GM06990 (cell line): ENCODE results near the gene RAB5A.

Experiments used
- DNase-seq: peaks from one replicate; pipeline ENCODE4 v3.0.0-alpha.2; 2011; ENCODE audit not compliant: insufficient read length; ENCODE audit errors: extremely low read depth
- H3K27me3 ChIP-seq: replicated peaks from 2 replicates; pipeline ENCODE4 v1.6.0; 2011; ENCODE audit warnings: low read length; ENCODE audit not compliant: control insufficient read depth, insufficient read depth
- H3K36me3 ChIP-seq: 2 replicates; pipeline ENCODE4 v1.5.1; 2011; ENCODE audit warnings: low read length; ENCODE audit not compliant: control insufficient read depth, insufficient read depth
- H3K4me3 ChIP-seq: replicated peaks from 2 replicates; pipeline ENCODE4 v1.5.1; 2011; ENCODE audit warnings: low read depth, mild to moderate bottlenecking, control low read depth, low read length
- CTCF ChIP-seq: IDR thresholded peaks from 2 replicates; pipeline ENCODE4 v1.5.1; 2011; ENCODE audit warnings: low read length, control low read depth, mild to moderate bottlenecking, inconsistent platforms; ENCODE audit not compliant: insufficient read depth, poor library complexity, severe bottlenecking

Gene RAB5A

GRCh38 chr3:19940643-19941042 is 6.3 kb upstream of the RAB5A start:
- Histone ChIP-seq H3K27me3 (no peaks in the 10 kb centered on the region), H3K4me3 (no peak overlapping the region), H3K36me3 (no peaks in the 10 kb centered on the region)
- DNase-seq, result no peak
- TF ChIP-seq CTCF, result no peak

- no peak for TF ChIP-seq CTCF
- no peaks in the 10 kb centered on the region for H3K27me3 ChIP-seq
- H3K36me3 ChIP-seq, result no peaks in the 10 kb centered on the region
- no peak for DNase-seq
- no peak overlapping the region; the same call in 1 of the 2 replicates for H3K4me3 ChIP-seq
These were observed 1.4 kb upstream of the RAB5A start for GRCh38 chr3:19945534-19945933.

- H3K36me3 ChIP-seq, result no peaks in the 10 kb centered on the region
- peak; percentile 4 for DNase-seq
- H3K27me3 ChIP-seq, result no peaks in the 10 kb centered on the region
- no peak for TF ChIP-seq CTCF
- H3K4me3 ChIP-seq, result peak overlapping the region; percentile 84
These were observed 697 bp upstream of the RAB5A start for GRCh38 chr3:19945969-19946831.

GRCh38 chr3:19947549-19948225 is 790 bp downstream of the RAB5A start:
- Histone ChIP-seq H3K4me3 (peak overlapping the region; percentile 75), H3K27me3 (no peaks in the 10 kb centered on the region), H3K36me3 (no peaks in the 10 kb centered on the region; the same call in 1 of the 2 replicates)
- no peak for TF ChIP-seq CTCF
- DNase-seq, result peak; percentile 78

- Histone ChIP-seq H3K27me3 (no peaks in the 10 kb centered on the region), H3K4me3 (peak overlapping the region; percentile 75), H3K36me3 (no peaks in the 10 kb centered on the region; the same call in 1 of the 2 replicates)
- no peak for DNase-seq
- TF ChIP-seq CTCF, result no peak
These were observed 1.3 kb downstream of the RAB5A start for GRCh38 chr3:19948226-19948591.
